LNCAP (cell line): Measurements from ENCODE around the gene NEK10.

Experiments
- TF ChIP-seq, protein P1 (sequence below): fragments of 450-650 bp; IDR thresholded peaks from 2 replicates; pipeline ENCODE4 v1.5.1; 2017; ENCODE audit warnings: mild to moderate bottlenecking

NEK10 gene

DNA sequence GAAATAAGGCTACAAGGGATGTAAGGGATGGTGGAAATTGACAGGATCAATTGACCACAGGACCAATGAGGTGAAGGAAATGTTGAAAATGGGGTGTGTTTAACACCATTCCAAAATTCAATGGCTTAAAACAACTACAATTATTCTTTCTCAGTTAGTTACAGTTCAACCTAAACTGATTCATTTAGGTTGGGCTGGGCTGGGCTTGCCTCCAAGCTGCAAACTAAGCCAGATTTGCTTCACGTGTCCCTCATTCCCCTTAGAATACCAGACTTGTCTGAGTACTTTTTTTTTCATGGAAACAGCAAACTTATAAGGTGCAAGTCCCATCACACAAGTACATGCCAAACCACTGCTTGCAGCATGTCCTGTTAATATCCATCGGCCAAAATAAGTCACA, 280.1 kb downstream of the NEK10 start:
- TF ChIP-seq, protein P1, sequence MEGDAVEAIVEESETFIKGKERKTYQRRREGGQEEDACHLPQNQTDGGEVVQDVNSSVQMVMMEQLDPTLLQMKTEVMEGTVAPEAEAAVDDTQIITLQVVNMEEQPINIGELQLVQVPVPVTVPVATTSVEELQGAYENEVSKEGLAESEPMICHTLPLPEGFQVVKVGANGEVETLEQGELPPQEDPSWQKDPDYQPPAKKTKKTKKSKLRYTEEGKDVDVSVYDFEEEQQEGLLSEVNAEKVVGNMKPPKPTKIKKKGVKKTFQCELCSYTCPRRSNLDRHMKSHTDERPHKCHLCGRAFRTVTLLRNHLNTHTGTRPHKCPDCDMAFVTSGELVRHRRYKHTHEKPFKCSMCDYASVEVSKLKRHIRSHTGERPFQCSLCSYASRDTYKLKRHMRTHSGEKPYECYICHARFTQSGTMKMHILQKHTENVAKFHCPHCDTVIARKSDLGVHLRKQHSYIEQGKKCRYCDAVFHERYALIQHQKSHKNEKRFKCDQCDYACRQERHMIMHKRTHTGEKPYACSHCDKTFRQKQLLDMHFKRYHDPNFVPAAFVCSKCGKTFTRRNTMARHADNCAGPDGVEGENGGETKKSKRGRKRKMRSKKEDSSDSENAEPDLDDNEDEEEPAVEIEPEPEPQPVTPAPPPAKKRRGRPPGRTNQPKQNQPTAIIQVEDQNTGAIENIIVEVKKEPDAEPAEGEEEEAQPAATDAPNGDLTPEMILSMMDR = no peak

DNA sequence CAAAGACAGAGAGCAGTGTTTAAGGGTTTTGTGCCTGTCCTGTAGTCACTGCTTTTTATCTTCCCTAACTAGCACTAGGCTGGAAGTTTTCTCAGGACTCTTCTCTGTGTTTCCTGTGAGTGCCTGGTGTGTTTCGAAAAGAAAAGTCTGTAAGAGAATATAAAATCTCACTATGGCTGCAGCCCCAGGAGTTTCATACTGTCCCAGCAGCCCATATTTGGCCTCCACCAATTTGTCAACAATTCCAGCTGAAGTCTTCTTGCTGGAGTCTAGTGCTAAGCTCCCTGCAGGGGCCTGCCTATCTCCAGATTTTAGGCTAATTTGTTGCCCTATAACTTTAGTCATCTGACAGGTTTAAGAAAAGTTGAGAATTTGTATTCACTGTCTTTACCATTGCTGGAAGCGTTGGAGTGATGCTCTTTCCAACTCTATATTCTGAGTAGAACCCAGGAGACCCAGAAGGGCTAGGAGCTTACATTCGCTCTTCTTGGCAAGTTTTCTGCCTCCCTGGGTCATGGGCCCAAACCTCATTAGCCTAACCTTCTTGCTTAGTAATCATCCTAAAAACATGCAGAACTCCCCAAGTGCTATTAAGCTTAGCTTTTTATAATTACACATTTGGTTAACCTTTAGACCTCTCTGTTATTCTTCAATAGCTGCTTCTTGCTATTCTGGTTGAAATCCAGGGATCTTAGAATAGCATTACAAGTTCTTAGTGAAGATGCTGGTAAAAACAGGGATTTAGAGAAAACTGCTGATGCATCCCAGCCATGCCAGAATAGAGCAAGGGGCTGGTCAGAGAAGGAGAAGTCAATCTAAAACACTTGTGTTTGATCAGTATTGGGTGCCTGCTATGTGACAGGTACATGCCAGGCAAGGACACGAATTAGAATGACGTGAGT, 283.1 kb downstream of the NEK10 start:
- TF ChIP-seq, protein P1 = no peak

DNA sequence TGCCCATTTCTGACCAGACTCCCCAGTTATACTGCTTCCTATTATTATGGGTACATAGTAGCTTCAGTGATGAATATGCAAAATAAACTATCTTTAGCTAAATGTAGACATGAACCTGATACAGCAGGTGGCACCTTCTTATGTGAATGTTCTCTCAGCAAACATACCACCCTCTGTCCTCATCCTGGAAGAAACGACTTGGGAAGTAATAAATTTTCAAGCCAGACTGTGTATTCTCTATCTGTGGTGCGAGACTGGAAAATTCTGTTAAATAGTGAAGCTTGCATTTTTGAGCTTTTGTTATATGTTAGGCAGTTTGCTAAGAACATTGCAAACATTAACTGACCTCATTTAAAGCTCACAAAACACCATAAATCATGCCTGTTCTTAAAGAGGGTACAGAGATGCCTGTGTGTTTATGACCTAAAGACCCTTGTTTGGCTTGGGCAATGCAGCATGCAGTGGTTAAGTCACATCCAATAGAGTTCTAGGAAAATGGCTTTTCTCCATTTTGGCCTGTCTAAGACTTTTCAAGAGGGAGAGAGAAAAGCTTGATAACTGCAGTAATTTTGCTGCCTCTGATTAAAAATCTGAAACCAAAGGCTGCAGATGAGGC, 287.1 kb downstream of the NEK10 start:
- TF ChIP-seq, protein P1 = no peak

DNA sequence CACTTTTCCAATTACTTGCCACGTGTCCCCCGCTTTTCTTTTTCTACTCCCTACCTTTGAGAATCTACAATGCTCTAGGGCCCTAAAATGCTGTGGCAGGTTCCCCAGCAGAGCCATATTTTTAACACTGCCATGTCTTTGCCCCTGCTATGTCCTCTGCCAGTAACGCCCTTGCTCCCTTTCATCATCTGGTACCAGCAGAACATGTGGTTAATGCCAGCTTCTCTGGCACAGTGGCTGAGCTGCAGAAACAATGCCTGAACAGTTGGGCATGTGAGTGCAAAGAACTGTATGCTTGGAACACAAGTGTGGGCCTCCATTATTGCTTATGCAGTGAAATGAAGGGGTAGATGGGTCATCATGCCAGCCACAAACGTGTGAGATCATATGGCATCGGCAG, 287.6 kb downstream of the NEK10 start:
- TF ChIP-seq, protein P1 = no peak

DNA sequence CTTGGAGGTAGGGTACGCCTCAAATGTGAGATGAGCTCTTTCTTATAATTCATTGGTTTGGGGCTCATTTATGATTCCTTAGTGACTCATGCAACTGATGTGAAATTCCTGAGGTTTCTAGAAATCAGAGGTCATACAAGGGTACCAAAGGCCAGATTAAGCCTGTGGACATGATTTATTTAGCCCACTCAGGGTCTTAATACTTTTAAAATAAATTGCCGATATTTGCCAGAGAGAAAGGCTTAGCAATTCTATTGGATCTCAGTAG, 289.0 kb downstream of the NEK10 start:
- TF ChIP-seq, protein P1 = no peak

DNA sequence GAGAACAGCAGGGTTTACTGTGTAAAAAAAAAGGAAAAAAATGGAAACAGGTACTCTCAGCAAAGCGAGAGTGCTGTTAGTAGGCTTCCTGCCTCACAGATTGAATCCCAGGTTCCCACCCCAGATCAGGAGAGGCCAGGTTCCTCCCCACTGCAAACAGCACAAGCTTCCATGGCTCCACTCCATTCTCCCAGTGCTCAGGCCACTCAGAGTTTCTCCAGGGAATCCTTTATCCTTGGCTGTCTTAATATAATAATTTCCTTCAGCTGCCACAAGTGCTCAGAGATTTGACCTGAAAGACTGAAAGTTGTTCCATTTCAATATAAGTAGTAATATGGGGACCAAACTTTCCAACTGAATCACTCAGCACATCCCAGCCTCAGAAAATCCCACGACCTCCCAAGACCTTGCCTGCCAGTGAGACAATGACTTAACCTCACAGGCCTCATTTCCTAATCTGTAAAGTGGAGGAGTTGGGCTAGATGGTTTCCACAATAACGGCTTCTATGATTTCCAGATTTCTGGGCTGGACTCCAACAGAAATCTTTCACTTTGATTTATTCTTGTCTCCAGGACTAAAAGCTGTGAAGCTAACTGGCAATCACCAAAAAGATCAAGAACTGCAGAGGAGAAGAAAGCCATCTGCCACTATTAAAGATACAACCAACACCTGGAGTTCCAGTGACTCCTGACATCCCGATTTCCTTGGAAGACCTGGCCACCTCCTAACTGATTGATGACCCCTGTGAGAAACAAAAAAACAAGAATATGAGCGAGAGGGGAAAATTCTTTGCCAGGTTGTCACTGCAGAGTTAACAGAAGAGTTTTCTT, 289.5 kb downstream of the NEK10 start:
- TF ChIP-seq, protein P1 = no peak

DNA sequence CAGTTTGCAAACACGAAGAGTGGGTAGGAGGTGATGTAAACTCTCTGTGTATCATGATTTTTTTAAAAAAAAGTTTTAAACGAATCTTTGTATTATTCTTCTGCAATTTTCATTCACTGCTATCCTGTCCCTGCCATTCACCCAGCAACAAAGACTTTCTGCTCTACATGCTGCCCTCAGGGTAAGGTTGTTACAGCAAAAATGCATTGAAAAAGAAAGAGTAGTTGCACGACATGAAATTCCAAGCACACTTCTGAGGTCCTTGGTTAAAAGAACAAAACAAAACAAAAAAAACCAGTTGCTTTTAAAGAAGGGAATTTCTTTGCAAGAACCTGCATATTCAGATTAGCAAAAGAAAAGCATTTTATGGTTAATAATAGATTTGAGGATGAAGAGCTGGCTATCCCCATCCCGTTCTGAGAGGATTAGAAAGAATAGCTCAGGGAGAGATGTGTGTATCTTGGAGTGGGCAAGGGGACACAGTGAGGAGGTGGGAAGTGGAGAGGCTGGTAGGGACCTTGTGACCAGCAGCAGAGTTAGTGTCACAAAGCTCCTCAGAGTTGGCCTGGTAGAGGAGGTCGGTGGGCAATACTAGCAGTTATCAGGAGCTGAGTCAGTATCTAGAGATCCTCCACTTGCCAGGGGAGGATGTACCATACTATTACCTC, 290.8 kb downstream of the NEK10 start:
- TF ChIP-seq, protein P1 = no peak
